ENCODE results near the gene PHLDA2. TPM values are rescaled to one million over a fixed set of nuclear protein-coding genes. Genes with fewer than 3 reads are reported as not detected.

The PHLDA2 gene
- total and polyA plus RNA-seq, 2 donors (not counting 3 experiments of a cell fraction or from before 2014, with no cell fraction given) = 38.5 to 44.5 TPM

GRCh38 chr11:2963761-2964160 is 34.5 kb upstream of the PHLDA2 start:
- H3K27ac ChIP-seq (ENCODE audit: insufficient read depth, low read depth, low read length) = no peak overlapping the region
- H3K4me3 ChIP-seq (replicated peaks in 1 of 3; ENCODE audit: insufficient read depth in 1 of 3, low read depth in 1 of 3, low read length in 3 of 3) = no peak overlapping the region
- no peaks in the 10 kb centered on the region for H3K27me3 ChIP-seq (ENCODE audit: control insufficient read depth in 2 of 2, insufficient read depth in 2 of 2, low read length in 2 of 2)
- DNase-seq (ENCODE audit: low read depth, low spot score) (no peak), FAIRE-seq (no peak)
- no peak for TF ChIP-seq CTCF (IDR thresholded peaks at IDR 0.05; ENCODE audit: extremely low read depth in 1 of 2, insufficient read depth in 1 of 2, low read depth in 1 of 2, low read length in 2 of 2)
- TF ChIP-seq JUN (IDR thresholded peaks at IDR 0.05; ENCODE audit: borderline replicate concordance, insufficient read depth, insufficient read length, low read depth) = no peak
- no peak for TF ChIP-seq FOS (IDR thresholded peaks at IDR 0.05; ENCODE audit: borderline replicate concordance, insufficient read depth, low read length)
- no peak for TF ChIP-seq POLR2AphosphoS5 (IDR thresholded peaks at IDR 0.05; ENCODE audit: insufficient read depth, low read depth, low read length)
- TF ChIP-seq POLR2A (IDR thresholded peaks at IDR 0.05; ENCODE audit: low read depth, low read length) = no peak
- no peak for TF ChIP-seq MYC (IDR thresholded peaks at IDR 0.05; ENCODE audit: low read depth, low read length)
- TF ChIP-seq MAX (IDR thresholded peaks at IDR 0.05; ENCODE audit: insufficient read depth, insufficient read length) = no peak
- no peak for TF ChIP-seq EZH2 (IDR thresholded peaks at IDR 0.05; ENCODE audit: borderline replicate concordance, low read depth, low read length, severe bottlenecking)
- no peak for TF ChIP-seq GATA2 (IDR thresholded peaks at IDR 0.05; ENCODE audit: insufficient read depth, insufficient read length, low read depth, low read length)
- no peaks in the 10 kb centered on the region for H3K4me1 ChIP-seq (ENCODE audit: control insufficient read depth, extremely low read depth, insufficient read depth, low read length)
- no TSS peak for BruUV-seq (replicated peaks)
- no peak overlapping the region for H3K4me2 ChIP-seq (ENCODE audit: insufficient read depth, low read length)
- no peaks in the 10 kb centered on the region for H3K9me1 ChIP-seq (replicated peaks; ENCODE audit: control insufficient read depth, extremely low read depth, insufficient read depth, low read length)
- H3K79me2 ChIP-seq (ENCODE audit: control insufficient read depth, insufficient read depth, low read length) = peaks cover 56% of the 10 kb centered on the region
- dilution Hi-C loops (cut with MboI; ENCODE audit: extremely low pct_ligation_motif_present, low sequenced_read_pairs) = no loop called here
- H2AFZ ChIP-seq (ENCODE audit: low read depth, low read length) = no peak overlapping the region
- peaks cover 33 to 47% of the 10 kb centered on the region in 2 experiments for H3K36me3 ChIP-seq (ENCODE audit: control insufficient read depth in 2 of 2, extremely low read depth in 1 of 2, insufficient read depth in 2 of 2, low read length in 2 of 2)
- CTCF ChIA-PET = no interaction called here
- intact Hi-C loops (cut with micrococcal nuclease) = no loop called here
- H3K9me3 ChIP-seq (replicated peaks; ENCODE audit: control insufficient read depth, insufficient read depth, low read length) = no peaks in the 10 kb centered on the region
- POLR2A ChIA-PET = no interaction called here
- no peak overlapping the region for H3K9ac ChIP-seq (replicated peaks; ENCODE audit: extremely low read depth, insufficient read depth, low read length)
- H4K20me1 ChIP-seq (replicated peaks; ENCODE audit: control insufficient read depth, extremely low read depth, insufficient read depth, low read length) = peaks cover 2% of the 10 kb centered on the region

All from endothelial cell of umbilical vein (primary cell).